GM23338 (cell line): ENCODE measurements around the gene FRRS1L. TPM values are rescaled to one million over a fixed set of nuclear protein-coding genes. Genes with fewer than 3 reads are reported as not detected.
A peak's percentile ranks its signal among the peaks of the same experiment; 100 is the strongest.

Source experiments
- ATAC-seq: fragments of 200-7000 bp; cut with Tn5 transposase; 3 replicates; pipeline ENCODE4 v1.9.1; 2020
- DNase-seq: peaks from one replicate; pipeline ENCODE4 v3.0.0-alpha.2; 2015; ENCODE audit warnings: low spot score
- H2AFZ ChIP-seq: fragments of 200-600 bp; sonication (generic); 2 replicates; pipeline ENCODE4 v1.8.0; 2016; ENCODE audit warnings: antibody characterized with exemption, mild to moderate bottlenecking, moderate library complexity
- H3F3A ChIP-seq: fragments of 200-600 bp; sonication (generic); replicated peaks from 2 replicates; pipeline ENCODE4 v1.8.0; 2017; ENCODE audit warnings: antibody characterized with exemption, mixed run types, low read depth
- H3K27ac ChIP-seq: fragments of 200-600 bp; sonication (generic); 2 replicates; pipeline ENCODE4 v1.6.1; 2016; ENCODE audit warnings: low read depth
- H3K27me3 ChIP-seq: fragments of 200-600 bp; sonication (generic); 2 replicates; pipeline ENCODE4 v1.8.0; 2016; ENCODE audit warnings: mild to moderate bottlenecking, mixed run types, moderate library complexity; ENCODE audit not compliant: insufficient read depth
- H3K36me3 ChIP-seq: fragments of 200-600 bp; sonication (generic); 2 replicates; pipeline ENCODE4 v1.8.0; 2016; ENCODE audit warnings: mild to moderate bottlenecking; ENCODE audit not compliant: insufficient read depth
- H3K4me1 ChIP-seq: fragments of 200-600 bp; sonication (generic); 2 replicates; pipeline ENCODE4 v1.8.0; 2016; ENCODE audit warnings: mild to moderate bottlenecking, moderate library complexity; ENCODE audit not compliant: insufficient read depth
- H3K4me2 ChIP-seq: fragments of 200-600 bp; sonication (generic); 2 replicates; pipeline ENCODE4 v1.7.1; 2017; ENCODE audit warnings: mixed run types
- H3K4me3 ChIP-seq: fragments of 200-600 bp; sonication (generic); 2 replicates; pipeline ENCODE4 v1.6.1; 2016; ENCODE audit warnings: mixed run types
- H3K79me2 ChIP-seq: fragments of 200-600 bp; sonication (generic); replicated peaks from 2 replicates; pipeline ENCODE4 v1.8.0; 2017; ENCODE audit warnings: mild to moderate bottlenecking; ENCODE audit not compliant: insufficient read depth
- H3K9me2 ChIP-seq: fragments of 200-600 bp; sonication (generic); 2 replicates; pipeline ENCODE4 v1.8.0; 2017; ENCODE audit not compliant: insufficient read depth
- H4K20me1 ChIP-seq: fragments of 200-600 bp; sonication (generic); replicated peaks from 2 replicates; pipeline ENCODE4 v1.8.0; 2017; ENCODE audit warnings: mild to moderate bottlenecking; ENCODE audit not compliant: insufficient read depth
- H3K27ac Mint-ChIP-seq: 2 replicates; pipeline ENCODE4 v1.8.0; 2020; ENCODE audit warnings: inconsistent platforms, mild to moderate bottlenecking, moderate library complexity, mixed read lengths
- H3K27me3 Mint-ChIP-seq: 3 replicates; pipeline ENCODE4 v1.8.0; 2022; ENCODE audit warnings: low read depth, mild to moderate bottlenecking, moderate library complexity, mixed read lengths, inconsistent platforms; ENCODE audit not compliant: insufficient read depth, poor library complexity
- H3K36me3 Mint-ChIP-seq: 3 replicates; pipeline ENCODE4 v1.8.0; 2021; ENCODE audit warnings: low read depth, mild to moderate bottlenecking, inconsistent platforms, moderate library complexity, mixed read lengths
- H3K4me1 Mint-ChIP-seq: 3 replicates; pipeline ENCODE4 v1.8.0; 2020; ENCODE audit warnings: mild to moderate bottlenecking, inconsistent platforms, mixed read lengths
- H3K4me3 Mint-ChIP-seq: 3 replicates; pipeline ENCODE4 v1.8.0; 2021; ENCODE audit warnings: moderate library complexity, mild to moderate bottlenecking, inconsistent platforms, mixed read lengths
- H3K9me3 Mint-ChIP-seq: 3 replicates; pipeline ENCODE4 v1.8.0; 2020; ENCODE audit warnings: moderate library complexity, mild to moderate bottlenecking, inconsistent platforms, mixed read lengths
- CREB1 ChIP-seq: fragments of 250-450 bp; sonication (Bioruptor Pico); IDR thresholded peaks from 2 replicates; pipeline ENCODE4 v1.5.0; 2020; ENCODE audit warnings: low read depth, mild to moderate bottlenecking, moderate library complexity
- EZH2 ChIP-seq: fragments of 200-600 bp; sonication (generic); IDR thresholded peaks from one replicate; pipeline ENCODE4 v1.8.0; 2017; ENCODE audit warnings: antibody characterized with exemption, mild to moderate bottlenecking, low read depth; ENCODE audit not compliant: unreplicated experiment
- EZH2phosphoT487 ChIP-seq: fragments of 200-600 bp; sonication (generic); IDR thresholded peaks from one replicate; pipeline ENCODE4 v1.8.1; 2018; ENCODE audit warnings: antibody characterized with exemption; ENCODE audit not compliant: unreplicated experiment
- JUNB ChIP-seq: IDR thresholded peaks from one replicate; pipeline ENCODE4 v1.6.1; 2016; ENCODE audit warnings: antibody characterized with exemption; ENCODE audit not compliant: unreplicated experiment
- NANOG ChIP-seq: IDR thresholded peaks from 2 replicates; pipeline ENCODE4 v1.6.1; 2016; ENCODE audit warnings: antibody characterized with exemption, borderline replicate concordance
- POLR2AphosphoS5 ChIP-seq: IDR thresholded peaks from 2 replicates; pipeline ENCODE4 v1.6.1; 2016; ENCODE audit warnings: antibody characterized with exemption, low read depth
- REST ChIP-seq: IDR thresholded peaks from one replicate; pipeline ENCODE4 v1.6.1; 2018; ENCODE audit warnings: antibody characterized with exemption; ENCODE audit not compliant: unreplicated experiment
- STAT1 ChIP-seq: IDR thresholded peaks from one replicate; pipeline ENCODE4 v1.6.1; 2016; ENCODE audit warnings: antibody characterized with exemption; ENCODE audit not compliant: unreplicated experiment
- ZNF114 ChIP-seq: fragments of 250-450 bp; sonication (Bioruptor Pico); IDR thresholded peaks from 2 replicates; pipeline ENCODE4 v1.5.0; 2020; ENCODE audit warnings: mild to moderate bottlenecking, moderate library complexity
- ZNF331 ChIP-seq: fragments of 250-450 bp; sonication (Bioruptor Pico); IDR thresholded peaks from 2 replicates; pipeline ENCODE4 v1.5.0; 2020; ENCODE audit warnings: low read depth, mild to moderate bottlenecking, moderate library complexity
- ZNF462 ChIP-seq: fragments of 250-450 bp; sonication (Bioruptor Pico); IDR thresholded peaks from 2 replicates; pipeline ENCODE4 v1.5.0; 2020; ENCODE audit warnings: mild to moderate bottlenecking, moderate library complexity
- polyA plus RNA-seq: library from polyadenylated mRNA; unstranded; fragments of >200 nt; fragmentation: Nextera tagmentation; extraction: Ambion mirVana; gene quantifications from 2 replicates; pipeline ENCODE4 v1.2.1, GENCODE V29; 2016
- total RNA-seq: library from RNA; depleted of rRNA; stranded (reverse); fragments of >200 nt; shearing (Covaris generic); gene quantifications from 2 replicates; pipeline ENCODE4 v1.2.3, GENCODE V29; 2014

The FRRS1L gene
- total and polyA plus RNA-seq, 2 experiments from 2014 or later: 0.37 to 1.1 TPM

- TF ChIP-seq EZH2 (no peak), JUNB (no peak), NANOG (no peak), ZNF331 (no peak)
- H3K27me3 ChIP-seq: no peaks in the 10 kb centered on the region
- no peaks in the 10 kb centered on the region for H3K36me3 Mint-ChIP-seq
- H3K27ac ChIP-seq: no peak overlapping the region
- peaks cover 2% of the 10 kb centered on the region for H3K27me3 Mint-ChIP-seq
- no peaks in the 10 kb centered on the region for H3K36me3 ChIP-seq
- H3K4me1 ChIP-seq: peaks cover 16% of the 10 kb centered on the region
- H3K79me2 ChIP-seq: peaks cover 1% of the 10 kb centered on the region
- H3K4me3 Mint-ChIP-seq: no peak overlapping the region
- ATAC-seq (no peak), DNase-seq (no peak)
- H3K4me1 Mint-ChIP-seq: peaks cover 18% of the 10 kb centered on the region
- no peak overlapping the region for H3K4me3 ChIP-seq
- no peak overlapping the region for H3K4me2 ChIP-seq
- peak overlapping the region; percentile 85; the same call in 1 of the 2 replicates for H2AFZ ChIP-seq
- H3F3A ChIP-seq: no peaks in the 10 kb centered on the region
- H4K20me1 ChIP-seq: no peaks in the 10 kb centered on the region
- H3K9me3 Mint-ChIP-seq: no peaks in the 10 kb centered on the region
- no peaks in the 10 kb centered on the region for H3K9me2 ChIP-seq
- no peak overlapping the region for H3K27ac Mint-ChIP-seq
These were observed 42.9 kb downstream of the FRRS1L start for GRCh38 chr9:109124121-109124520.

GRCh38 chr9:109122726-109123621 lies 44.1 kb downstream of the FRRS1L start:
- Histone ChIP-seq H3K27ac (no peak overlapping the region), H3K4me1 (peaks cover 20% of the 10 kb centered on the region), H3K79me2 (peaks cover 13% of the 10 kb centered on the region), H3K27me3 (no peaks in the 10 kb centered on the region), H3F3A (no peaks in the 10 kb centered on the region), H3K9me2 (no peaks in the 10 kb centered on the region), H4K20me1 (peaks cover 9% of the 10 kb centered on the region), H3K4me3 (no peak overlapping the region), H3K36me3 (no peaks in the 10 kb centered on the region), H2AFZ (peak overlapping the region; percentile 85; the same call in 1 of the 2 replicates), H3K4me2 (no peak overlapping the region)
- Mint-ChIP-seq H3K9me3 (no peaks in the 10 kb centered on the region), H3K4me1 (peaks cover 24% of the 10 kb centered on the region), H3K4me3 (no peak overlapping the region), H3K36me3 (peaks cover 3% of the 10 kb centered on the region; the same call in 2 of the 3 replicates), H3K27ac (peak overlapping the region; percentile 66; the same call in 1 of the 2 replicates), H3K27me3 (peaks cover 6% of the 10 kb centered on the region)
- DNase-seq: no peak
- no peak for ATAC-seq
- TF ChIP-seq ZNF462 (CRISPR knock-in tag): no peak
- TF ChIP-seq ZNF331: no peak
- TF ChIP-seq ZNF114: no peak
- no peak for TF ChIP-seq EZH2
- no peak for TF ChIP-seq REST
- no peak for TF ChIP-seq STAT1
- no peak for TF ChIP-seq EZH2phosphoT487
- no peak for TF ChIP-seq NANOG
- TF ChIP-seq CREB1 (CRISPR knock-in tag): no peak
- no peak for TF ChIP-seq POLR2AphosphoS5
